ENCODE data around the gene RPS6KA4.

DNA sequence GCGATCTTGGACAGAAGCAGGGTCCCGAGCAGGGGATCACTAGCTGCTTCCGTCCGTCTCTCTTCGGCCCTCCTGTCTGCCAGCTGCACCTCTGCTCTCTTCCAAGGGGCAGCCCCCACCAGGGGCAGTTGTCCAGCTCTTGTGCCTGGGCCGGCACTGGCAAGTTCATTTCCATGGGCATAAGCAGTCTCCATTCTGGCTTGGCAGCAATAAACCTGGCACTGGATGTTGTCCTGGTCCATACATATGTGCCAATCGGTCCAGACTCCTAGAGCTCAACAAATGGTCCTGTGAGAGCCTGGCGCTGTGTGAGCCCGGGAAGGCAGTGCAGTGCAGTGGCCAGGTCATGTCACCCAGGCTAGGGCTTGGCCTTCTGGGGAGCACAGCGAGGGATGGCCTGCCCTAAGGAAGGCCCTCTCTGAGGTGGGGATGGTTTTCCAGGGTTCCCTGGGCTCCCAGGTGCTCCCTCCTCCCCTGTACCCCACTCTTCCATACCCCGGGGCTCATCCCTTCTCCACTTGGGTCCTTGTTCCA lies 60.4 kb downstream of the RPS6KA4 start:
- no peak for TF ChIP-seq POLR2A (IDR thresholded peaks at IDR 0.05; ENCODE audit: low read length)
- no peak for TF ChIP-seq GATA1 (IDR thresholded peaks at IDR 0.05; ENCODE audit: low read depth, low read length)

Data from erythroblast (primary cell).